SK-N-SH (cell line): ENCODE measurements around the gene SRSF12.

Experiments used
- EP300 ChIP-seq, 2 experiments: IDR thresholded peaks; 2 replicates each; pipeline versions ENCODE4 v1.4.0 to v1.6.1; 2012; ENCODE audit warnings: borderline replicate concordance in 1 of 2, low read depth in 1 of 2, low read length in 1 of 2
- EZH2phosphoT487 ChIP-seq: fragments of 200-600 bp; sonication (generic); IDR thresholded peaks from 2 replicates; pipeline ENCODE4 v1.6.1; 2017; ENCODE audit warnings: low read depth, mixed run types, mild to moderate bottlenecking, antibody characterized with exemption, moderate library complexity, borderline replicate concordance
- FOSL2 ChIP-seq: IDR thresholded peaks from 2 replicates; pipeline ENCODE4 v1.4.0; 2012; ENCODE audit warnings: low read depth, mild to moderate bottlenecking, moderate library complexity, borderline replicate concordance
- FOXJ3 ChIP-seq: sonication (generic); formaldehyde crosslinking; IDR thresholded peaks from 2 replicates; pipeline ENCODE4 v1.5.1; 2020; ENCODE audit warnings: mild to moderate bottlenecking, missing genetic modification reagents
- TAF1 ChIP-seq: IDR thresholded peaks from 2 replicates; pipeline ENCODE4 v1.6.1; 2012; ENCODE audit warnings: low read depth, mild to moderate bottlenecking, low read length, moderate library complexity, borderline replicate concordance
- YY1 ChIP-seq: IDR thresholded peaks from 2 replicates; pipeline ENCODE4 v1.4.0; 2012; ENCODE audit warnings: low read depth, mild to moderate bottlenecking
- TF ChIP-seq, protein P1 (sequence below): fragments of 200-600 bp; sonication (generic); IDR thresholded peaks from 2 replicates; pipeline ENCODE4 v1.6.1; 2017; ENCODE audit warnings: antibody characterized with exemption, mild to moderate bottlenecking, moderate library complexity

DNA sequence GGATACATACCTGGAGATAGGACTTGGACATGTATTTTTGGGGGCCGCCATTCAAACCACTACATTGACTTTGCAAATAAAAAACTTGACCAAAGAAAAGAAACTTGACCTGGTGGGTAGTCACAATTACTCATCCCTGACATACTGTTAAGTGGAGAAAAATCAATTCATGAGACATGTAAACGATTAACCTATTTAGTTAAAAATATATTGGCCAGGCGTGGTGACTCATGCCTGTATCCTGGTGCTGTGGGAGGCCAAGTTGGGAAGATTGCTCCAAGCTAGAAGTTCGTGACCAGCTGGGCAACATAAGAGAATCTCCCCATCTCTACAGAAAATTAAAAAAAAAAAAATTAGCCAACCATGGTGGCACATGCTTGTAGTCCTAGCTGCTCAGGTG, 2.5 kb upstream of the SRSF12 start:
- TF ChIP-seq EZH2phosphoT487: no peak
- TF ChIP-seq FOXJ3 (CRISPR knock-in tag): no peak
- TF ChIP-seq, protein P1, sequence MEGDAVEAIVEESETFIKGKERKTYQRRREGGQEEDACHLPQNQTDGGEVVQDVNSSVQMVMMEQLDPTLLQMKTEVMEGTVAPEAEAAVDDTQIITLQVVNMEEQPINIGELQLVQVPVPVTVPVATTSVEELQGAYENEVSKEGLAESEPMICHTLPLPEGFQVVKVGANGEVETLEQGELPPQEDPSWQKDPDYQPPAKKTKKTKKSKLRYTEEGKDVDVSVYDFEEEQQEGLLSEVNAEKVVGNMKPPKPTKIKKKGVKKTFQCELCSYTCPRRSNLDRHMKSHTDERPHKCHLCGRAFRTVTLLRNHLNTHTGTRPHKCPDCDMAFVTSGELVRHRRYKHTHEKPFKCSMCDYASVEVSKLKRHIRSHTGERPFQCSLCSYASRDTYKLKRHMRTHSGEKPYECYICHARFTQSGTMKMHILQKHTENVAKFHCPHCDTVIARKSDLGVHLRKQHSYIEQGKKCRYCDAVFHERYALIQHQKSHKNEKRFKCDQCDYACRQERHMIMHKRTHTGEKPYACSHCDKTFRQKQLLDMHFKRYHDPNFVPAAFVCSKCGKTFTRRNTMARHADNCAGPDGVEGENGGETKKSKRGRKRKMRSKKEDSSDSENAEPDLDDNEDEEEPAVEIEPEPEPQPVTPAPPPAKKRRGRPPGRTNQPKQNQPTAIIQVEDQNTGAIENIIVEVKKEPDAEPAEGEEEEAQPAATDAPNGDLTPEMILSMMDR: no peak
- TF ChIP-seq TAF1: no peak
- TF ChIP-seq YY1: no peak
- TF ChIP-seq FOSL2: peak; percentile 32; the same call in 1 of the 2 replicates
- no peak for TF ChIP-seq EP300 (IDR thresholded peaks at IDR 0.05; ENCODE audit: borderline replicate concordance in 1 of 2, low read depth in 1 of 2, low read length in 1 of 2)
